CD4-positive, alpha-beta T cell treated with Interleukin-6 for 4 hours (primary cell): ENCODE measurements around the gene GRK2.
A peak's percentile ranks its signal among the peaks of the same experiment; 100 is the strongest.
"Not testable (repeated sequence)": the region's sequence is repeated elsewhere in the genome, so short reads cannot be mapped to it uniquely, and the experiment has no call there.

Experiments used
- DNase-seq: peaks from one replicate; pipeline ENCODE4 v3.0.0-alpha.2; 2020; ENCODE audit warnings: mixed read lengths

Gene GRK2

GRCh38 chr11:67266449-67267187 is at the start of gene GRK2:
Gene GRK2, plus strand, starts transcription at chr11:67266473. Its CDS starts 227 bp downstream, at chr11:67266700.
- peak; percentile 59 for DNase-seq

DNA sequence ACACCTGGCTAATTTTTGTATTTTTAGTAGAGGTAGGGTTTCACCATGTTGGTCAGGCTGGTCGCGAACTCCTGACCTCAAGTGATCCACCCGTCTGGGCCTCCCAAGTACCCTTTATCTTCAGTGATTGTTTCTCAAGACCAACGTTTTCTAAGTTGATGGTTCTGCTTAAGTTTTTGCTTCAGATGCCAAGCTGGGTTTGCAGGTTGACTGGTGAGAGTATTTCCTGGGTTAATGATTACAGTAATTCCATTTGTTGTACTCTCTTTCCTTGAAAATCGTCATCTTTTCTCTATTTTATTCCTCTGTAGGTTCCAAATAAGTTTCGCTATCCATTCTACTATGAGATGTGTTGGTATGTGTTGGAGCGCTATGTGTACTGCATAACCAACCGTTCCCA is 38.5 kb upstream of the GRK2 start:
- DNase-seq: no peak

DNA sequence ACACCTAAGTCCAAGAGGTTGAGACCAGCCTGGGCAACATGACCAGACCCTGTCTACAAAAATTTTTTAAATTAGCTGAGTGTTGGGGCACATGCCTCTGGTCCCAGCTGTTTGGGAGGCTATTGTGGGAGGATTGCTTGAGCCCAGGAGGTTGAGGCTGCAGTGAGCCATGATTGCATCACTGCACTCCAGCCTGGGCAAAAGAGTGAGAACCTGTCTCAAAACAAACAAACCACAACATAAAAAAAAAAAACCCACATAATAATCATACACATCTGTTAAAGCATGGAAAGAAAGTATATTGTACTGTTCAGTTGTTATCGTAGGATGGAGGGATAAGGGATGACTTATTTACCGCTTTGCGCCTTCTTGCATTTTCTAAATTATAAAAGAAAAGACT is 35.9 kb upstream of the GRK2 start:
- DNase-seq: no peak

GRCh38 chr11:67230886-67231285 is 35.4 kb upstream of the GRK2 start:
- no peak for DNase-seq

DNA sequence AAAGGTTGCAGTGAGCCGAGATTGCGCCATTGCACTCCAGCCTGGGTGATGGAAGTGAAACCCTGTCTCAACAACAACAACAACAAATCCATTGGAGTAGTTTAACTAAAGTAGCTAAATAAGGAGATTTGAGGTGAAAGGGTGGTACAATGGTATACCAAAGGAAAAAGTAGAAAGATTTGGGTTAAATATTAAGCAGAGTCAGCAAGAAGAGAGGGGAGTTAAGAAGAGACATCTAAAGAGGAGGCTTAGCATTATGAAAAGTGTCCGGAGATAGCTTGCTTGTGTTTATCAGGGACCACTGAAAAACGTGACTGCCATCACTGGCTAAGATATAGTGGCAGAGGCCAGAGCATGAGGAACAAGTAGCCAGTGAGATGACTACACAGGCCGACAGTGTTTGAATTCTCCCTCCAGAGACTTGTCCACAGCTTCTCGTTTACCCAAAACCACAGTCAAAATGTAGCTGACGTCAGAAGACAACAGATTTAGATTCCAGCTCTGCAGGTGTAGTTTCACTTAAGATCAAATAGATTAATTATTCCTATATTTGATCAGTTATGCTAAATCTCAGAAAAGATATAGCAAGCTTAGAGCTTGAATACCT is 32.6 kb upstream of the GRK2 start:
- no peak for DNase-seq

DNA sequence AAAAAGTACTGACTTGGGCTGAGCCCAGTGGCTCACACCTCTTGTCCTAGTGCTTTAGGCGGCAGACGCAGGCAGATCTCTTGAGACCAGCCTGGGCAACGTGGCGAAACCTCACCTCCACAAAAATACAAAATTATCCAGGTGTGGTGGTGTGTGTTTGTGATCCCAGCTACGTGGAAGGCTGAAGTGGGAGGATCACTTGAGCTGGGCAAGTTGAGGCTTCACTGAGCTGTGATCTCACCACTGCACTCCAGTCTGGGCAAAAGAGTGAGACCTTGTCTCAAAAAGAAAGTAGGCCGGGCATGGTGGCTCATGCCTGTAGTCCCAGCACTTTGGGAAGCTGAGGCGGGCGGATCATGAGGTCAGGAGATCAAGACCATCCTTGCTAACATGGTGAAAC is 31.7 kb upstream of the GRK2 start:
- DNase-seq: not testable (repeated sequence)

- DNase-seq: no peak
Observed at GRCh38 chr11:67237574-67237973, 28.7 kb upstream of the GRK2 start.

DNA sequence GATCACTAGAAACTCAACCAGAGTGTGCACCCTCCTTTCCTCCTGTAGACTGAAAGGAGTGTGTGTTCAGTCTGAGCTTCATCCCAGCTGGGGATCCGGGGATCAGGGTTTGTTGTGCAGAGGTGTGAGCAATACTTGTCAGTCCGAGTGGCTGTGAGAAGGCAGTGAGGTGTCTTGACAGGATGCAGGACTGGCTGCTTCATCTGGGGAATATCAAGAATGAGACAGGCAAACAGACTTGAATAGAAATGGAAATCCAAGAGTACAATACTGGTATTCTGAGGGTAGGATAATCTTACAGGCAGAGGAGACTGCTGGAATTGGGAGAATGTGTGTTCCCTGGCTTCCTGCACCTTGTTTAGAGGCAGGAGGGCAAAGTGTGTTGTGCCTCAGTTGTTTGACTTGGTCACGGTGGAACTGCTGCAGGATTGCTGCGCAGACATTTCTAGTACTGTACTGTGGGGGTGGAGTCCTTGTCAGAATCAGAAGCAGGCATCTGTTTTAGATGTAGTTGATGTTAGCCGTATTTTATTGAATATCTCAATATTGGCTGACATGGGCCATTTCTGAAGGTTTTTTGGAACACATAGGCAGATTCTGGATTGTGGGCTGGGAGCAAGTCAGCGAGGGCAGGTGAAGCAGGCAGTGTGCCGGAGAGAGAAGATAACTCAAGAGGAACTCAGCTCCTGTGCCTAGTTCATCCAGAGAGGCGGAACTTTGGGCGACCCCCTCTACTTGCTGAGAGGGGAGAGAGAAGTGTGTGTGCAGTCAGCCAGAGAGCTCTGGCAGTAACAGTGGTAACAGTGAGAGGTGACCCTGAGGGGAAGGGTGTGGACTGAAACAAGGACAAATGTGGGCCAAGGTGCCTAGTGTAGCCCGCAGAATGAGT is 27.1 kb upstream of the GRK2 start:
- DNase-seq: no peak

- peak; percentile 98 for DNase-seq
Observed at GRCh38 chr11:67239783-67240575, 26.3 kb upstream of the GRK2 start.

DNA sequence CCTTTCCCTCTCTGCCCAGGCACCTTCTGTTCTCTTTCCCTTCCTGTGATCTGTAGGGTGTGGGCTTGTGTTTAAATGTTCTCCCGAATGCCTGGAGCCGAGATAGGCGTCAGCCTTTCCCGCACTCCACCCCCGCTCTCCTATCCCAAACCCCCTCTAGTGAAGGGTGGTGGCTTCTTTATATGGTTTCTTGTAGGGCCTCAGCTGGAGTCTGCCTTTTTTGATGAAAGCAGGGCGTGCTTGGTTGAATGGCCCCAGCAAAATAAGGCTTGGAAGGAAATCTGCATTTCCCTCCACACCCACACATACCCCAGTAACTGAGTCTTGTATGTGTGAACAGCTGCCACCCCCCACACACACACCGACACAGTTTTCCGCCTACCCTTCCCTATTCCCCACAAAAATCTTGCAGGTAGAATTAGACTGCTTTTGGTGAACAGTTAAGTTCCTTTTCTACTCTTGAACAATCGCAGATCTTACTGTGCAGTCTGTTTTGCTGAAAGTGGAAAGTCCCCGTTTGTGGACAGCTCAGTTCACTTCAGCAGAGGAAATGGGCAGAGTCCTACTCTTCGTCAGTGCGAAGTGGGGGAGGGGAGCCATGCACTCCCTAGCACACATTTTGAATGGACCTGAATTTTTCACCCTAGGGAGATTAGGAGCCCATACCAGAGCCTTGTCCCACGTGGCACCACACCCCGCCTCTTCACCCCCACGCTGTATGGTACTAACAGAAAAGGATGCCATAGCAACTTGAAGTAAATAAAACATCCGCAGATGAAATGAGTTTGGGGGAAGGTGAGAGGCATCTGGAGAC is 25.5 kb upstream of the GRK2 start:
- DNase-seq: peak; percentile 80

GRCh38 chr11:67242548-67242947 is 23.7 kb upstream of the GRK2 start:
- DNase-seq: no peak

DNA sequence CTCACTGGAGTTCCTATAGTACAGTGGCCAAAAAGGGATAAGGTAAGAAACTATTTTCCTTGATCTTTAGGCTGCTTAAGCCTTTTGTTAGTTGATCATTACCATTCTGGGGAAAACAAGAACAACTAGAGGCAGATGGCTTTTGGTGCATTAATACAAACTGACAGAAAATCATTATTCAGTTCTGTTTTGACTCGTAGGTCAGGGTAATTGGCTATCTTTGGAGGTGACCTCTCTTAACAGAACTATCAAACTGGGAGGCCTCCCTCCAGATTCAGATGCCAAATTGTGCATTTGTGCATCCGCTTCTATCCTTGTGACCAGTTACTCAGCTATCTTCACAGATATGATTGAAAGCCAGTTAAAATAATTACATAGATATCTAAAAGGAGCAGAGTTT is 23.2 kb upstream of the GRK2 start:
- DNase-seq: no peak

DNA sequence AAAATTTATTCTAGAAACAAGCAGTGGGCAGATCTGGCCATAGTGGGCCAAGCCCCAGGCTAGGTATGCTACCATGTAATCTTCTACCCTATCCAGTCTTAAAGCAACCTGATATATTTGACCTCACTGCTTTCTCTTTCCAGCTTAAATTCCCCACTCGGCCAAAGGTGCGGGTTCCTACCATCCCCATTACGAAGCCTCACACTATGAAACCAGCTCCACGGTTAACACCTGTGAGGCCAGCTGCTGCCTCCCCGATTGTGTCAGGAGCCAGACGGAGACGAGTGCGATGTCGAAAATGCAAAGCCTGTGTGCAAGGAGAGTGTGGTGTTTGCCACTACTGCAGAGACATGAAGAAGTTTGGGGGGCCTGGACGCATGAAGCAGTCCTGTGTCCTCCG is 21.2 kb upstream of the GRK2 start:
- DNase-seq: no peak

DNA sequence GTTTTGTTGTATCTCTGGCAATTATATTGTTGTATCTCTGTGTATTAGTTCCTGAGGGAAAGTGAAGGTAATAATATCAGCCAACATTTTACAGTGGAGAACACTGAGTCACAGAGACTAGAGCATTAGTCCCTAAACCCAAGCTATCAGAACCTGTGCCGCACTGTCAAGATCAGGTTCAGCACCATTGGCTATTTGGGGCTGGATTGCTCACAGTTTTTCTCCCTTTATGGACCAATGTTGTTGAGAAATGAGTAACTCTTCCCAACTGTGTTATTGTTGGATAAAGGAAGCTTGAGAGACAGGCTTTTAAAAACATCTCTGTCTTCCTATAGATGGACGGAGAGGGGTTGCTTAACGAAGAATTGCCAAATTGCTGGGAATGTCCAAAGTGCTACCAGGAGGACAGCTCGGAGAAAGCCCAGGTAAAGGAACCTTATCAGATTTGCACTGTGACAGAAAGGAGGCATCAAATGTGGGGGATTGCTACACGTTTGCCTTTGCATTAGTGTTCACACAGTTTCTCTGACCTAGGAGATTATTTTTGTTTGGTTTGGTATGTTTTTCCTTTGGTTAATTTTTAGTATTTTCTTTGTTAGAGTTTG is 18.2 kb upstream of the GRK2 start:
- DNase-seq: no peak

DNA sequence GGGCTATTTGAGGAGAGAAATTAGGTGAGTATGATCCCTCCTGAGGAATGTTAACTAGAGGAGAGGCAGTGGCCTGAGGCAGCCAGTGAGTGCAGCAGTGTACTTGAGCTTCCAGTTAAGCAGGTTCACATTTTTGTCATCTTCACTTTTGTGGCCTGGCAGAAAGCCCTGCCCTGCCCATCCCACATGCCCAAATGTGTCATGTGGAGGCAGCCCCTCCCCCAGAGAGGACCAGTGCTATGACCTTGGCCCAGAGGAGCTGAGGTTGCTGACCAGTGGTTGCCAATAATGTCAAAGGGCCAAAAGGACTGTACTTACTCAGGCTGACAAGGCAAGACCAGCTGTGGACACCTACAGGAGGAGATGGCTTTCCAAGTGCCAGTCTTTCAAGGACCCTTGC is 17.6 kb upstream of the GRK2 start:
- no peak for DNase-seq

GRCh38 chr11:67250059-67251043 is 15.9 kb upstream of the GRK2 start:
- no peak for DNase-seq

DNA sequence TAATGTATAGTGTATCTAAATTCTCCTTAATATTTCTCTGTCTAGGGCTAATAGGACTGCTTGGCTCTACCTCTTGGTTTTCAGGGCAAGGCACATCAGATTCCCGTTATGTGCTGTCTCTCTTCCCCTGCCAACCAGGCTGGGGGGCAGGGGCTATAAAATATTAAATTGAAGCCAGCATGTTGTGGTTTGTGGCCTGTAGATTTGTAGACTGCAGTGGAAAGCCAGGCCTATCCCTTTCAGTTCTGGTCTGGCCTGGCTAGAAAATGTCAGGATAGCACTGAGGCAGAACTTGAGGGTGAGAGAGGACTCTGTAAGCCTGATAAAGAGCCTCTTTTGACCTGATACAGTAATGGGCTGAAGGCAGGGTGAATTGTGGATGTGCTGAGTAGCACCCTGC is 14.4 kb upstream of the GRK2 start:
- no peak for DNase-seq

GRCh38 chr11:67252831-67253239 is 13.4 kb upstream of the GRK2 start:
- peak; percentile 28 for DNase-seq

GRCh38 chr11:67253872-67254624 is 12.2 kb upstream of the GRK2 start:
- no peak for DNase-seq
